CD4-positive, alpha-beta T cell treated with Interleukin-2 at 100 ng/mL for 4 hours (primary cell): ENCODE results near the gene CD3D.
A peak's percentile ranks its signal among the peaks of the same experiment; 100 is the strongest.

Experiments
- DNase-seq: peaks from one replicate; pipeline ENCODE4 v3.0.0-alpha.2; 2020; ENCODE audit warnings: low spot score

CD3D gene

DNA sequence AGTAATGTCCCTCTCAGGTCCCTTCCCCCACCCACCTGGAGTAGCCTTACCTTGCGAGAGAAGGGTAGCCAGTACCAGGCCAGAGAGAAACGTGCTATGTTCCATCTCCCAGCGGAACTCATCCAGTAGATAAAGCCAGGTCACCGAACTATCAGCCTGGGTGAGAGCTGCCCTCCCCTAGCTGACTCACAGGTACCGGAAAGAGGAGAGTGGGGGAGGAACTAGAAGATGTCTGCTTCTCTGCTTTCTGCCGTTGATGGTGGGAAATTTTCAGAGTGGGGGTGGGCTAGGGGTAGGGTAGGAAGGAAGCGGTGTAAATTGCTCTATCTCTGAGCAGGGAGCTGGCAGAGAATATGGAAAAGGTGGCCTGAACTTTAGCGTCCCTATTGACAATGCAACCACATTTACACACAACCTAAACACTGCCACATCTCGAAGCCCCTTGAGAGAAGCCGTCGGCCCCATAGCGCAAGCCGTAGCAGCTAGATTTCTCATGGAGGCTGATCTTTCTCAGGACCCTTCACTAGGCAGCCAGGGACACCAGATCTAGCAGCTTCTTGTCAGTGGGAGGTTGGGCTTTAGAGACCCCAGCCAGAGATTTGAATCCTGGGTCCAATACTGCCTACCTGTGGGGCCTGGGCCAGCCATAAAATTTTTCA, at the start of gene CD3D:
Gene CD3D, minus strand, starts transcription at position 203 of the 659 bp plus-strand sequence. Its CDS starts 98 bp downstream, at position 105.
- peak; percentile 82 for DNase-seq

DNA sequence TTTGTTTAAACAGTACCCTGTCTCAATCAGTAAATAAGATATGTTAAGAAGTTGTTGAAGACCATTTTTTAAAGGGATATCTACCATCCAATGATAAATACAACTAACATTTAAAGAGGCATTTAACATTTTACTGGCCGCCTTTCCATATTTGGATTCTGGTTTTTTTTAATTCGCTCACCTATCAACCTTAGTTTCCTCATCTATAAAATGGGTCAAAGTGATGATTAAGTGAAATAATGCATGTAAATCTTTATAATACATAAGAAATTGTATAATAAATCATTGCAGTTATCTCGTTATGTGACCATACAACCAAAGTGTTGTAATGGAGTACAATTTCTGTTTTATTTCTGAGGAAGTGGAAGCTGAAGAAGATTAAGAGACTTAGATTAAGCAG, 41.2 kb upstream of the CD3D start:
- DNase-seq, result no peak

DNA sequence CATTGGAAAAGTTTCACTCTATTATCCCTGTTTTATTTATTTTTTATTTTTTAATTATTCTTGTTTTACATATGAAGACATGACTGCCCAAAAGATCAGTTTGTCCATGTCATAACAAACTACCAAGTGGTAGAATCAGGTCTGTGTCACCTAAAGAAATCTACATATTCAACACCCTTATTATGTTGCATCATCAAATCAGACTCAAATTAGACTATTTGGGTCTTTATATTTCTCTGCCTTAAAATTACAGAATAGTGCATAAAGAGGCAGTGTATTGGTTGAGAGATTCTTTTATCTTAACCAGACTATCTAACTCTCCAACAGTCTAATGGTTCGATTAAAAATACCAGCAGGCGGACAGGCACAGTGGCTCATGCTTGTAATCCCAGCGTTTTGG, 40.4 kb upstream of the CD3D start:
- no peak for DNase-seq

DNA sequence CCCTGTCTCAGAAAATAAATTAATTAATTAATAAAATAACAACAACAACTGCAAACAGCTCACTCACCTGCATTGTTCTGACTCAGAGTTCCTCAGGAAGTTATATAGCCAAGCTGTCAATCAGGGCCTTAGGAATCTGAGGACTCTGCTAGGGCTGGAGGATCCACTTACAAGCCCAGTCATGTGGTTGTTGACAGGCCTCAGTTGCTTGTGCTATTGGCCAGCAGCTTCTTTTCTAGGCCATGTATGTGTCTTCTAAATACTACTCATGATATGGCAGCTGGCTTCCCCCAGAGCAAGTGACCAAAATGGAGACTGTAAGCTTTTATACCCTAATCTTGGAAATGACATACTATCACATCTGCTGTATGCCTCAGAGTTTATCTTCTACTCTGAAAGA, 38.1 kb upstream of the CD3D start:
- no peak for DNase-seq

DNA sequence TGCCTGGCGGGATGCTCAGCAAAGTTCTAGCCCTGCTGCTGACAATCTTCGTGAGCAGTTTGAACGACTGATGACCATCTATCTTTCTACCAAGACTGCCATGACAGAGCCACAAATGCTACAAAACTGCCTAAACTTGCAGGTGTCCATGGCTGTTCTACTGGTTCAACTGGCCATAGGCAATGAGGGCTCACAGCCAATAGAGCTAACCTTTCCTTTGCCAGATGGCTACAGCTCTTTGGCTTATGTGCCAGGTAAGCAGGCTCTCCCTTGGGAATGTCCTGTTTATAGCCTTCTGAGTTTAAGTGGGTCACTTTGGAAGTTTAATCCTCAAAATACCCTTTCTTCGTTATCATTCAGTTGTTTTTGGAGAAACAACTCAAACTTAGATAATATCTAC, 37.0 kb upstream of the CD3D start:
- no peak for DNase-seq

DNA sequence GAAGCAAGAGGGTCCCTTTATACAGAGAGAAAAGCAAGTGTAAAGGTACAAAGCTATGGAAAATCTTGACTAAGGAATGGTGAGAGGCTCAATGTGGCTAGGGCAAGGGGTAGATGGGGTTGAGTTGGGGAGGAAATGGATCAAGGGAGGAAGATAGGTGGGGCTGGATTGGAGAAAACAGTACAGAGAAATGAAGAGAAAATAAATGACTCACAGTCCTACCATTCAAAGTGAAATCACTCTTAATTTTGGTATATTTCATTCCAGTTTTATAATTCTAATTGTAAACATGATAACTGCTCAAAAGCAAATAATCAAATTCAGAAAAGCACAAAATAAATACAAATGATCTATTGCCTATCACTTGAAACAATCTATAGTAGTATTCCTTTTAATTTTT, 33.5 kb upstream of the CD3D start:
- no peak for DNase-seq

DNA sequence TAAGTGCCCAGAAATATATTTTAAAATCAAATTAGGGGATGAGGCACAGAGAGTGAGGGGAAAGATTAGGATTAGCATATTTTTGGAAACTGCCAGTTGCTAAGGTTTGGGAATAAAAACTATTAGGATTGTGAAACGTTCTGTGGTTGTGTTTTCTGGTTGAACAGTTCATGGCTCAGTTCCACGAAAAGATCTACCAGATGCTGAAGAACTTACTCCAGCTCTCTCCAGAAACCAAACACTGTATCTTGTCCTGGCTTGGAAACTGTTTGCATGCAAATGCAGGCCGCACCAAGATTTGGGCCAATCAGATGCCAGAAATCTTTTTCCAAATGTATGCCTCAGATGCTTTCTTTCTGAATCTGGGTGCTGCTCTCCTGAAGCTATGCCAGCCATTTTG, 32.2 kb upstream of the CD3D start:
- no peak for DNase-seq

DNA sequence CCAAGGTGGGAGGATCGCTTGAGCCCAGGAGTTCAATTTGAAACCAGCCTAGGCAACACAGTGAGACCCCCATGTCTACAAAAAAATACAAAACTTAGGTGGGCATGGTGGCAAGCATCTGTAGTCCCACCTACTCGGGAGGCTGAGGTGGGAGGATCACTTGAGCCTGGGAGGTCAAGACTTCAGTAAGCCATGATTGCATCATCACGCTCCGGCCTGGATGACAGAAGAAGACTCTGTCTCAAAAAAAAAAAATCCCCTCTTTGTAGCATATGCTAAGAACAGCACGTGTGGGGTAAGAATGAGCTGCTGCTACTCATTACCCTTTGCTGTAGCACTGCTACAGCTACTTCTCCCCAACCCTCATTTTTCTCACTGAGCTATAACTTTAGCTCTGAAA, 31.4 kb upstream of the CD3D start:
- no peak for DNase-seq

DNA sequence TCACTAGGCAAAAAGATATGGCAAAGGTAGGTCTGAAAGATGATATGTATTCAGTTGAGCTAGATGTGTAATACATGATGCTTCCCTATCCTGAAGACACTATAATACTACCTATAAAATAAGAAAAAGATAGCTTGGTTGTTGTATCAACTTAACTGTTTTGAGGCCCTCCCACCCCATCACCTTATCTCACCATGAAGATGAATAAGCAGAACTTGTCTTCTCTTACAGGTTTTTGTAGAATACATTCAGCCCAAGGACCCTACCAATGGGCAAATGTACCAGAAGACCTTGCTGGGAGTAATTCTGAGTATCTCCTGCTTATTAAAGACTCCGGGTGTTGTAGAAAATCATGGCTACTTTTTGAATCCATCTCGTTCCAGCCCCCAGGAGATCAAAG, 30.8 kb upstream of the CD3D start:
- DNase-seq, result no peak

DNA sequence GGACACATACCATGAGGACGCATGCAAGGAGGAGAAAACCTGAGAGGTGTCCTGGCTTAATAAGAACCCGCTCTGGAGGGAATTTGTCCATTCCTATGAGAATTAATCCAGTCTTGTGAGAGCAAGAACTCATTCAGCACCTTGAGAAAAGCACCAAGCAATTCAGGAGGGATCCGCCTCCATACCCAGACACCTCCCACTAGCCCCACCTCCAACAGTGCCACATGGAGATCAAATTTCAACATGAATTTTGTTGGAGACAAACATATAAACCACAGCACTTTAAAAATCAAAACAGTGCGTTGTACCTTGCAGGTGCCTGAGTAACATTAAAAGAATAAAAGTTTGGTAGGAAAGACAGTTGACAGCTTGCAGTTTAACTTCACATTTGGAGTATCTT, 28.3 kb upstream of the CD3D start:
- no peak for DNase-seq

DNA sequence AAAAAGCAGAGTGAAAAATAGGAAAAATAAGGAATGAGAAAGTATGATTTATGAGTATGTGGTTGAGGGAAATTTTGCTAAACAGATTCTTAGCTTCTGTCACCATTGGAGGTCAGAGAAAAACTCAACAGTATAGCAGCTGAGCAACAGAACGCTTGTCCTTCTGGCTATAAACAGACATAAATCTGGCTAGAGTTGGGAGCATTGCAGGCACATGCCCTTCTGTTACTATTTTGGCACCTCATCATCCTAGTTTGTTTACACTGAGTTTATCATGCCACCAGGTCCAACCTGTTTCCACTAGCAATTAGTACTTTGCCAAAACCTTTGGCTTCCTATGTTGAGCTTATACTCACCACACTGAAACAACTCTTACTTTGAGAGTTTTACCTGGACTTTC, 23.8 kb upstream of the CD3D start:
- DNase-seq, result no peak

DNA sequence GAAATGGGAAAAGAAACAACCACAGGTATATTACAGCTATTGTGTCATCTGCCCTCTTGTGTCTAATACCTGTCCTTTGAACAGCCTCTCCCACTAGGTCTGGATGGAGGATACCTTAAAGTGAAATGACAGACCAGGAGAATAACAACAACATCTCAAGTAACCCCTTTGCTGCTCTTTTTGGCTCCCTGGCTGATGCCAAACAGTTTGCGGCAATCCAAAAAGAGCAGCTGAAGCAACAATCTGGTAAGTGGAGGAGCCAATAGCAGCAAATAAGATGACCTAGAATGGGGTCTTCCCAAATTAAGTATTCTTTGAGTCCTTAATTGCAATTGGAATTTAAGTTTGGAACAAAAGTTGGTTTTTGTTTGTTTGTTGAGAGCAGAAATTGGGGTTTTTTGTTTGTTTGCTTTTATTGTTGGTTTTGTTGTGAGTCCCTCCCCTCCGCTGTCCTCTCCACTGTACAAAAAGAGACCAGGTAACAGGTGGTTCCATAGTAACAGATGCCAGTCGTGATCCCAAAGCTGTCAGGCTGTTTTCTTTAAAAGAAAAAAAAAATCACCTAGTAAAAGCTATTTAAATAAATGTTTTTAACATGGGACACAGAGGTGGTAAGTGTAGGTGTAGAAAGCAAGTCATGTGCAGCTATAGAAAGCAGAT, 22.6 kb upstream of the CD3D start:
- no peak for DNase-seq

DNA sequence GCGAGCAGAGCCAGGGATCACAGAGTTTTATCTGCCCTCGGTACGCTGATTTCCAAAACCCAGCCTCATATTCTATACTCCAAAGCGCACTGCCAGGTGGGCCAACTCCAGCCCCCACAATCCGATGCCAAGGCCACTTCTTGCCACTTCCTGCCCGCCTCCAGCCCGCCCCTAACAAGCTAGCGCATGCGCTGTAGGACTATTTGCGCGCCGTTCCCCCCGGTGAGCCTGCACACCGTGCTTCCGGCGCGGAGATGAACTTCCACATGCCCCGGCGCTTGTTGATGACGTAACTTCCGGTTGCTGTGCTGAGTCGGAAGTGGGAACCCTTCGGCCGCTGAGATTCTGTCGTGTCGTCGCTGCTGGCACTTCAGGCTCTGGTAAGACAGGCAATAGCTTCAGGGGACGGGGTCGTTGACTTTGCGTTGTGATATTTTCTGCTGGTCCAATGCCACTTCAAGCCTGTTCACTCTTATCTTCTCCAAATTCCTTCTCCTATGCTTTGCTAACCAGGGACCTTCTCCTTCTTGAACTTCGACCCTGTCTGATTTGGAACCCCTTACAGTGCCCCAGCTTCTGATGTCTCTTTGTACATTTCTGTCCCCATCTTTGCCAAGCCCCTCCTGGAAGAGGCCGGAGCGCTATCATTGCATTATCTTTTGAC, 16.9 kb upstream of the CD3D start, which contains the start of gene UBE4A:
Gene UBE4A, plus strand, starts transcription at position 306 of the 664 bp plus-strand sequence. CDS start 5,481 bp downstream, outside the sequence.
- DNase-seq, result peak; percentile 99

DNA sequence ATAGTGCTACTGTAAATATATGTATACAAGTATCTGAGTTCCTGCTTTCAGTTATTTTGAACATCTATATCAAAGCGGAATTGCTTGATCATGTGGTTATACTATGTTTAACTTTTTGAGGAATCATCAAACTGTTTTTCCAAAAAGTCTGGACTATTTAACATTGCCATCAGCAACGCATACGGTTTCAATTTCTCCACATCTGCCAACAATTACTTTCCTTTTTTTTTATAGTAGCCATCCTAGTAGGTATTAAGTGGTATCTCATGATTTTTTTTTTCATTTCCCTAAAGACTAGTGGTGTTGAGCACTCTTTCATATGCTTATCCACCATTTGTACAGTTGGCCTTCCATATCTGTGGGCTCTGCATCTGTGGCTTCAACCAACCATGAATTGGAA, 15.6 kb upstream of the CD3D start:
- no peak for DNase-seq

DNA sequence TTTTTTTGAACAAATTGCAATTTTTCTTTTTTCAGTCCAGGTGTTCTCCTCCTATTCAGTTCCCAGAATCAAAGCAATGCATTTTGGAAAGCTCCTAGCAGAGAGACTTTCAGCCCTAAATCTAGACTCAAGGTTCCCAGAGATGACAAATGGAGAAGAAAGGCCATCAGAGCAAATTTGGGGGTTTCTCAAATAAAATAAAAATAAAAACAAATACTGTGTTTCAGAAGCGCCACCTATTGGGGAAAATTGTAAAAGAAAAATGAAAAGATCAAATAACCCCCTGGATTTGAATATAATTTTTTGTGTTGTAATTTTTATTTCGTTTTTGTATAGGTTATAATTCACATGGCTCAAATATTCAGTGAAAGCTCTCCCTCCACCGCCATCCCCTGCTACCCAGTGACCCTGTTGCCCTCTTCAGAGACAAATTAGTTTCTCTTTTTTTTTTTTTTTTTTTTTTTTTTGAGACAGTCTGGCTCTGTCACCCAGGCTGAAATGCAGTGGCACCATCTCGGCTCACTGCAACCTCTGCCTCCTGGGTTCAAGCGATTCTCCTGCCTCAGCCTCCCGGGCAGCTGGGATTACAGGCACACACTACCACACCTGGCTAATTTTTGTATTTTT, 10.7 kb upstream of the CD3D start:
- peak; percentile 74 for DNase-seq

DNA sequence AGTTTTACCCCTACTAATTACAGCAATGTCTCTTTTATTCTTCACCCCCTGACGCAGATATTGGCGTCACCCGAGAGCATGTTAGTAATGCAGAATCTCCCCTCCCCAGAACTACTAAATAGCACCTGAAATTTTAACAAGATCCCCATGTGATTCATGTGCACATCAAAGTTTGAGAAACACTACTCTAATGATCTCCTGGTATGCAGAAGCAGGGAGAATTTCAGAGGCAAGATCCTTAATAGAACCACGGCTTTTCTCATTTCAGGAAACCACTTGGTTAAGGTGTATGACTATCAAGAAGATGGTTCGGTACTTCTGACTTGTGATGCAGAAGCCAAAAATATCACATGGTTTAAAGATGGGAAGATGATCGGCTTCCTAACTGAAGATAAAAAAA, 7.0 kb upstream of the CD3D start:
- no peak for DNase-seq

DNA sequence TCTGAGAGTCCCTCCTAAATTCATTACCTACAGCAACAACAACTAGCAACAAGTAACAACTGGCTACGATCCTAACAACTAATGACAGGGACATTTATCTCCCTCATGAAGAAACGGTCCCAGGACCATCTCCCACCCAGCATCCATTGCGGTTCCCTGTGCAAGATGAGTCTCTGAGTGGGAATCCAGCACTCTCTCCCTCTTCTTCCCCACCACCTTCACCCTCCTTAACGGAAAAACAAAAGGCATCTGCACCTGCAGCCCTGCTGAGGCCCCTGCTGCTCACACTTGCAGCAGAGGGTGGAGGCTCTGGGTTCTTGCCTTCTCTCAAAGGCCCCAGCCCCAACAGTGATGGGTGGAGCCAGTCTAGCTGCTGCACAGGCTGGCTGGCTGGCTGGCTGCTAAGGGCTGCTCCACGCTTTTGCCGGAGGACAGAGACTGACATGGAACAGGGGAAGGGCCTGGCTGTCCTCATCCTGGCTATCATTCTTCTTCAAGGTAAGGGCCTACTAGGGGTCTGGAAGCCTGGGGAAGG, 1.5 kb upstream of the CD3D start, which contains the start of gene CD3G:
Gene CD3G, plus strand, starts transcription at position 364 of the 535 bp plus-strand sequence. Its CDS starts 80 bp downstream, at position 444.
- peak; percentile 80 for DNase-seq

DNA sequence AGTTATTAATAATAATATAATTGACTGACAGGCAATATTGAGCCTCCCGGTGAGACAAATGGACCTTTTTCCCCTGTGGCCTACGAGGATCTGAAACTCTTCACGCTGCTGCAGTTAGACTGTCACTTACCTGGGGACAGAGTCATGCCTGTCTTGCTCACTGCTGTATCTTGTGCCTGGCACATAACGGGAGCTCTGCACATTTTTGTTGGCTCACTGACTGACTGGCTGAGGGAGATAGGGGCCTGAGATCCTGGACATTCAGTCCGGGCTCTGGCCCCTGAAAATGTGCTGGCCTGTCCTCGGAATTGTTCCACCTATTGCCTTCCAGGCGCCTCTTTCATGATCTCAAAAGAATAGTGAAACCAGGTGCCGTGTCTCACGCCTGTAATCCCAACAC, 743 bp upstream of the CD3D start:
- no peak for DNase-seq

DNA sequence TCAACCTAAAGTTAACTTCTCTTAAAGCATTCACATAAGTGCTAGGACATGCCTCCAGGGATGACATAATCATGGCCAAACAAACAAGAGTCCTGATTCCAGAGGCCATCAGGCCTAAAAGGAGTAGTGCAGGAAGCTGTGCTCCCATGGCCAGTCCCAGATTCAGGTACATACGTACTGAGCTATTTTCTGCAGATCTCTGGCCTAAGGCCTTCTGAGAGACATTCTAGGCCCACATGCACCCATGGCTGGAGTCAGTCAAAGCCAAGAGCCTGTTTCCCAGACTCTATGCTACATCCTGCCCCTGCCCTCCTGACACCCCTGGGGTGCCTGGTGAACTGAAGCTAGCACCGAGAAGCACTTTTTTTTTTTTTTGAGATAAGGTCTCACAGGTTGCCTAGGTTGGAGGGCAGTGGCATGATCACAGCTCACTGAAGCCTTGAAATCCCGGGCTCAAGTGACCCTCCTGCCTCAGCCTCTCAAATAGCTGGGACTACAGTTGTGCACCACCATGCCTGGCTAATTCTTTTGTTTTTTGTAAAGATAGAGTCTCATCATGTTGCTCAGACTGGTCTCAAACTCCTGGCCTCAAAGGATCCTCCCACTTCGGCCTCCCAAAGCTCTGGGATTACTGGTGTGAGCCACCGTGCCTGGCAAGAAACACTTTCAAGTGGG, 553 bp downstream of the CD3D start:
- no peak for DNase-seq

DNA sequence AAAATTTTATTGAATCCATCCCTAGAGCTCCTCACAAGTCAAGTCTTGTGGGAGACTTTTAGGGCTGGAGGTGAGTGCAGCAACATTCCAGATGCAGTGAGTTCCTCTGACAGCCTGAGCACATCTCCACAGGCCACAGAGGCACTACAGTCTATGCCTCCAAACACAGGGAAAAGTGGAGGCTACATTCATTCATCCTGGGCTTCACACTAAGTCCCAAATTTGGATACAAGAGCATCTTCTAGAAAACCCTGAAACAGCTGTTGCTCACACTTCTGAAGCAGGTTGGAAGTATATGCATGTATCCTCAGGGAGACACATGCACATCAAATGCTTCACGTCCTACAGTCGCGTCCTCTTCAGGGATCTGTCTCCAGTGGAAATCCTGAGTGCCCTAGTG, 1.2 kb downstream of the CD3D start:
- no peak for DNase-seq

DNA sequence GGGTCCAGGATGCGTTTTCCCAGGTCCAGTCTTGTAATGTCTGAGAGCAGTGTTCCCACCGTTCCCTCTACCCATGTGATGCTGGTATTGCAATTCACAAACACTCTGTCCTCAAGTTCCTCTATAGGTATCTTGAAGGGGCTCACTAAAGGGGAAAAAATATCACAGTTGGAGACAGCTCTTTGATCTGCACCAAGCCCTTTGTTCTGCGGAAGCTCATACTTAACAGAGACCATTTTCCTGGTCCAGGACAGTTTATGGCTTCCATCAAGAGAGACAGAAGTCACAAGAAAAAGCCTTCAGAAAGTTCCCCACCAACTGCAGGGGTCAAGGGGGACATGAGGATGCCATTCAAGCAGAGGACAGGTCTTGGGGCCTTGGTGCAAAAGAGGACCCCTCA, 2.1 kb downstream of the CD3D start:
- DNase-seq, result no peak
